ENCODE results near the gene SLC7A7.

The SLC7A7 gene

GRCh38 chr14:22842211-22843122 lies 27.2 kb upstream of the SLC7A7 start:
- H3K4me3 ChIP-seq (ENCODE audit: low read depth, low read length) = no peak overlapping the region
- no peak for TF ChIP-seq CTCF (IDR thresholded peaks at IDR 0.05; ENCODE audit: control insufficient read depth, extremely low read depth, insufficient read depth)
- DNase-seq (ENCODE audit: low read depth) = no peak

GRCh38 chr14:22841769-22842168 lies 26.5 kb upstream of the SLC7A7 start:
- TF ChIP-seq CTCF (IDR thresholded peaks at IDR 0.05; ENCODE audit: control insufficient read depth, extremely low read depth, insufficient read depth) = no peak
- no peak overlapping the region for H3K4me3 ChIP-seq (ENCODE audit: low read depth, low read length)
- no peak for DNase-seq (ENCODE audit: low read depth)

GRCh38 chr14:22841311-22841710 lies 26.1 kb upstream of the SLC7A7 start:
- TF ChIP-seq CTCF (IDR thresholded peaks at IDR 0.05; ENCODE audit: control insufficient read depth, extremely low read depth, insufficient read depth) = no peak
- DNase-seq (ENCODE audit: low read depth) = no peak
- no peak overlapping the region for H3K4me3 ChIP-seq (ENCODE audit: low read depth, low read length)

- H3K4me3 ChIP-seq (ENCODE audit: low read depth, low read length) = no peak overlapping the region
- no peak for TF ChIP-seq CTCF (IDR thresholded peaks at IDR 0.05; ENCODE audit: control insufficient read depth, extremely low read depth, insufficient read depth)
- no peak for DNase-seq (ENCODE audit: low read depth)
Observed at GRCh38 chr14:22839159-22839779, 24.0 kb upstream of the SLC7A7 start.

- DNase-seq (ENCODE audit: low read depth) = no peak
- no peak overlapping the region for H3K4me3 ChIP-seq (ENCODE audit: low read depth, low read length)
- TF ChIP-seq CTCF (IDR thresholded peaks at IDR 0.05; ENCODE audit: control insufficient read depth, extremely low read depth, insufficient read depth) = no peak
Observed at GRCh38 chr14:22838631-22839041, 23.4 kb upstream of the SLC7A7 start.

GRCh38 chr14:22837750-22838538 lies 22.7 kb upstream of the SLC7A7 start:
- no peak for DNase-seq (ENCODE audit: low read depth)
- no peak for TF ChIP-seq CTCF (IDR thresholded peaks at IDR 0.05; ENCODE audit: control insufficient read depth, extremely low read depth, insufficient read depth)
- H3K4me3 ChIP-seq (ENCODE audit: low read depth, low read length) = no peak overlapping the region; the same call in 1 of the 2 replicates
